GM18499 (cell line): ENCODE results near the gene CLEC2D.
A peak's percentile ranks its signal among the peaks of the same experiment; 100 is the strongest.
"Not testable (repeated sequence)": the region's sequence is repeated elsewhere in the genome, so short reads cannot be mapped to it uniquely, and the experiment has no call there.

Experiments used
- ATAC-seq: cut with Tn5 transposase; IDR thresholded peaks from one replicate; pipeline ENCODE4 v1.9.1; 2021; ENCODE audit warnings: moderate number of reproducible peaks; ENCODE audit not compliant: insufficient read depth, unreplicated experiment

The CLEC2D gene, protein sequence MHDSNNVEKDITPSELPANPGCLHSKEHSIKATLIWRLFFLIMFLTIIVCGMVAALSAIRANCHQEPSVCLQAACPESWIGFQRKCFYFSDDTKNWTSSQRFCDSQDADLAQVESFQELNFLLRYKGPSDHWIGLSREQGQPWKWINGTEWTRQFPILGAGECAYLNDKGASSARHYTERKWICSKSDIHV

DNA sequence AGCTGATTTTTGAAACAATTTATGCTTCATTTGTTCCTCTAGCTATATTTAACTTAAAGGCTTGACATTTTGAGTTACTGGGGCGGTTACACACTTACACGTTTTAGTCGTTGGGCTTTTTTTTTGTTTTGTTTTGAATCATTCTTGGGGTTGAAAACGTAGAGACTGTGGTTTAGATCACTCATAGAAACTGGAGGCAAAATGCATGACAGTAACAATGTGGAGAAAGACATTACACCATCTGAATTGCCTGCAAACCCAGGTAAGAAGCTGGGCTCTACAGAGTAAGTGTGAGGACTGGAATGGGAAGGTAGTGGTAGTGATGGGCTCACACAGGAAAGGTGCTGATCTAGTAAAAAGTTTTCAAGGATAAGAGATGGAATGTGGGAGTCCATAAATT lies at the start of gene CLEC2D:
Gene CLEC2D, plus strand, starts transcription at position 180 of the 400 bp plus-strand sequence. Its CDS starts 22 bp downstream, at position 202.
- ATAC-seq, result peak; percentile 67

DNA sequence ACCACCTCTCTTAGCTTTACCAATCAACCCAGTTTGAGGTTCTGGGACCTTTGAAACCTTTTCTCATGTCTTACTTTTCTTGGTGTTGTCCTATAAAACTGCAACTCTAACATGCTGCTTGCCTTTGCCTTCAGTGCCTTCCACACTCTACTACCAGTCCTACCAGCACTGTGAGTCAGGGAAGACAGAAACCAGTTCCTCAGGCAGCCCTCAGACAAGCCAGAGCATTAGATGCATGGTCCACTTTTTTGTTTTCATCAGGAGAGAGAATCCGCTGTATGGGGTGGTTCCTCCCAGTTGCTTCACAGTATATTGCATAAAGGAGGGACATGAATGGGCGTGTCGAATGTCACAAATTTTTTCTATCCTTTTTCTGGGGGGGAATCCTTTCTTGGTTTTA lies 44.5 kb upstream of the CLEC2D start:
- ATAC-seq, result no peak

DNA sequence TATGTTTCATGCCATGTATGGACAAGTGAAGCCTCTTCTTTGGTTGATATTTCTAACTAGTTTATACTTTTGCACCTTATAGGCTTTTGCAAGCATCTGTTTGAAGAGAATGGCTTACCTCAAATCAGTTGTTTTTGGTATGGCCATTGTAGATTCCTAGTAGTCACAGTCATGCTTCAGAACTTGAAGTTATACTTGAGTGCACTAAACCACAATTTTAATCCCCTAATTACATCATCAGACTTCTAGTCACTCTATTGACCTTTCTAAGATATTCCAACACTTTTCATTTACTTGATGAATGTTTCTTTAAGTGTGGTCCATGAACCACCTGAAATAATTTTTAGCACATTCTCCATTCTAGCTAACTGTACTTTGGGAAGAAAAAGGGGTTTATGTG lies 43.2 kb upstream of the CLEC2D start:
- no peak for ATAC-seq

DNA sequence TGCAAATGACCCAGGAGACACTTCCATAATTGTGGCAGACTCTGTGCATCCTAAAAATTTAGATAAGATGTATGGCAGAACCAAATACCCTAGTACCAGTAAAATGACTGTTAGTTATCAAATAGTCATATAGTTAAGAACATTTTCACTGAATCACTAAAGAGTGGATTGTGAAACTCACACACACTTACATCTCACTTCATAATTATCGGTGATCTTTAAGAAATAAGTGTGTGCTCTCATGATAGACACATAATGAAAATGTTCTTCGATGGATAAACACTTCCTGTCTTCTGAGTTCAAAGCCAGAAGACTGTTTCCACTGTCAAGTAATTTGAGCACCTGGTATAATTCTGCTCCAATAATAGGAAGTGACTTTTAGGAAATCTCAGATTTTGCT lies 42.7 kb upstream of the CLEC2D start:
- no peak for ATAC-seq

DNA sequence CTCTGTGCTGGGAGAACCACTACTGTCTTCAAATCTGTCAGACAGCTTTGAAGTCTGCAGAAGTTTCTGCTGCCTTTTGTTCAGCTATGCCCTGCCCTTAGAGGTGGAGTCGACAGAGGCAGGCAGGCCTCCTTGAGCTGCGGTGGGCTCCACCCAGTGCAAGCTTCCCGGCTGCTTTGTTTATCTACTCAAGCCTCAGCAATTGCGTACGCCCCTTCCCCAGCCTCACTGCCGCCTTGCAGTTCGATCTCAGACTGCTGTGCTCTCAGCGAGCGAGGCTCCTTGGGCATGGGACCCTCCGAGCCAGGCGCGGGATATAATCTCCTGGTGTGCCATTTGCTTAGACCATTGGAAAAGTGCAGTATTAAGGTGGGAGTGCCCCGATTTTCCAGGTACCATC lies 36.7 kb upstream of the CLEC2D start:
- no peak for ATAC-seq

DNA sequence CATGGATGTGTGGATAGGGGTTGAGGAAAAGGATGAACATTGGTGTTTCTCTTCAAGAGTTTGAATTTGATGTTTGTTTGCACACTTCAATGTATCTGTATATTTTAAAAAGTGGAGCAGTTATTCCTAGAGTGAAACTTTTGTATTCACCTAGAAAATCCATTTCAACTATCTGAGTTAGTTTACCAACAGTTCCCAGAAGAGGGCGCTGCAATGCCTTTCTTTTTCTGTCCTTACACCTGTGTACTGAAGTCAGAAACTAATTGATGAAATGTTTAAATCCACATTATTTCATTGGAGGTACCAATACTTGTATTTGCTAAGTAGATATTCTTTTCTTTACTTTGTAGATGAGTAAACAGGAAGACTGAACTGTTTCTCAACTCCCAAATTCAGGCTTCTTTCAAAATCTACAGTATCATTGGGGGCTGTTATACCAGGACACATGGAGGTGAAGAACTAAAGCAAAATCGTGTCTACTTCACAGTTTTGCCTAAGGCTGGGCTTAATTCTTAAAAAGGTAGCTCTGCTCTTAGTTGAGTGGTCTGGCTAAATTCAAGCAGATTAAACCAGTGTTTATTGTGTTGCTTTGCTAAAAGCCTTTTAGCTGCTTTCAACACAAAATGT lies 35.2 kb upstream of the CLEC2D start:
- no peak for ATAC-seq

DNA sequence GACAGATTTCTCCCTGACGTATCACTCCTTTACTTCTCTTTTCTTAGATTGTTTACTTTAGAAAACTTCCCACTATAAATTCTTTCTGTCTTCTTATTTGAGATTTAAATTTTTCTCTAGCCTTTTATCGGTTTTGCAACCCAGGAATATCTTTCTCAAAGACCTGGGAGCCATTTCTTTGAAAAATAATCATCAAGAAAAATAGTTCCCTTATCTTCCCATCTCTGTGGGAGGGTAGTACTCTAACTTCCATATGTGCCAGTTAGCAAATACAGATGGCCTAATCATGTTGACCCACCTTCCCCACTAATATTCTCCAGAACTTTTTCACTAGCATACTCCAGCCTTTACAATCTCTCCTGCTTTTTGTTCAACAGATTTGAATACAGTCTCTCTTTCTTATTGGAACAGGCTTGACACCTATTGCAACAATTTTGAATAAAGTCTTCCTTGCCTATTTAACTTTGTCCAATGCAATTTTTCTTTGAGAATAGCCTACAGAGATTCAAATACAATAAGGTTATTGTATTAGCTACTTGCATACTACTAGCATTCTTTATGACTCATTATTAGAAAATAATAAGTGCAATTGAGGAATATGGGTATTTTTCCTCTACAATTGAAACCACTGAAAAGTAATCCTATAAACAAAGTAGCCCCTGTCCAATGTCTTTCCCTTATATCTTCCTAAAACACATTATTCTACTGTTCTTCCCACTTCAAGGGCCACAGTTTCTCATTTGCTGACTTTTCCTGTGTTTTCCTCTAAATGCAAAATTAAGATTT lies 34.4 kb upstream of the CLEC2D start:
- no peak for ATAC-seq

DNA sequence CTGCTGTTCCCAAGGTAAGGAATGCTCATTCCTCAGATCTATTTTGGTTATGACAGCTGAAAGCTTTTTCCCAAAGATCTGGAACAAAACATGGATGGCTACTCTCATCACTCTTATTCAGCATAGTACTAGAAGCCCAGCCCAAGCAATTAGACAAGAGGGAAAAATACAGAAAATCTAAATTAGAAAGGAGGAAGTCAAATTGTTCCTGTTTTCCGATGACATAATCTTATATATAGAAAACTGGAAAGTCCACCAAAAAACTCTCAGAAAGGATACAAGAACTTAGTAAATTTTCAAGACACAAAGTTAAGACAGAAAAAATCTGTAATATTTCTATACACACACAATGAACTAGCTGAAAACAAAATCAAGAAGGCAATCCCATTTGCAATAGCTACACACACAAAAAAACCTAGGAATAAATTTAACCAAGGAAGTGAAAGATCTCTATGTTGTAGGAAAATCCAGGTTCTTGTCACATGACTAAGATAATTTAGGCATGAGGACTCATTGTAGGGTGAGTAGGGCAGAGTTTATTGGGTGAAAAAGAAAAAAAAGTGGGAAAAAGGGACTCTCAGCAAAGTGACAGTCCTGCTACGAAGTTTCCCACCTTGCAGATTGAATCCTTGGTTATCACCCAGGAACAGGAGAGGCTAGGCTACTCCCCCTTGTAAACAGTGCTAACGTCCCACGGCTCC lies 33.2 kb upstream of the CLEC2D start:
- no peak for ATAC-seq

DNA sequence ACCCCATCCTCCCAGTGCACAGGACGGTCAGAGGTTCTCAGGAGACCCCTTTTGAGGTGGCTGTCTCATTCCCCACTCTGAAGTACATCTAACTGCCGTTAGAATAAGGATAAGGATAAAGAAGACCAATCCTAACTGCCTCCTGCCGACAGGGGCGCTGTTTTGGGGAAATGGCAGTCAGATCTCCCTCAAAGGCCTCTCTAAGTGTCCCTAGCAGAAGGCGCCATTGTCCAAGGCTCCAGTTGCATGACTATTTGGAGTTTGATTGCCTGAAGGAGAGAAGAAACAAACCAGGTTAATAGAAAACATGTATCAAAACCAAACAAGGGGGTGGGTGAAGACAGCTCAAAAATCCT lies 32.7 kb upstream of the CLEC2D start:
- no peak for ATAC-seq

DNA sequence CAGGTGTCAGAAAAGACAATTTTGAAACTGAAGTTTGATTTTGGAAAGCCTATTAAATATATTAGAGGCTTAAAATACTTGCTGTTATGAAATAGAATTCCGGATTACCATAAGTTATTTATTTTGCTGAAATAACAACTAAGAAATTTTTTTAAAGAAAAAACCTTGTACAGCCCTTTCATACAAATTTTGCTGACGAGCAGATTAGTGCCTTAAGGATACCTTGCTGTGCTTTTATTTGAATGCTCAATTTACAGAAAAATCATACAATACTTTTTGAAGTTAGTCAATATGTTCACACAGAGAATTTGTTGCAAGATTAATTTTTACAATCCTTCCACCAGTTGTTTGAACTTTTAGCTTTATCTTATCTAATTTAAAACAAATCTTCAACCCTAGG lies 29.5 kb upstream of the CLEC2D start:
- no peak for ATAC-seq

DNA sequence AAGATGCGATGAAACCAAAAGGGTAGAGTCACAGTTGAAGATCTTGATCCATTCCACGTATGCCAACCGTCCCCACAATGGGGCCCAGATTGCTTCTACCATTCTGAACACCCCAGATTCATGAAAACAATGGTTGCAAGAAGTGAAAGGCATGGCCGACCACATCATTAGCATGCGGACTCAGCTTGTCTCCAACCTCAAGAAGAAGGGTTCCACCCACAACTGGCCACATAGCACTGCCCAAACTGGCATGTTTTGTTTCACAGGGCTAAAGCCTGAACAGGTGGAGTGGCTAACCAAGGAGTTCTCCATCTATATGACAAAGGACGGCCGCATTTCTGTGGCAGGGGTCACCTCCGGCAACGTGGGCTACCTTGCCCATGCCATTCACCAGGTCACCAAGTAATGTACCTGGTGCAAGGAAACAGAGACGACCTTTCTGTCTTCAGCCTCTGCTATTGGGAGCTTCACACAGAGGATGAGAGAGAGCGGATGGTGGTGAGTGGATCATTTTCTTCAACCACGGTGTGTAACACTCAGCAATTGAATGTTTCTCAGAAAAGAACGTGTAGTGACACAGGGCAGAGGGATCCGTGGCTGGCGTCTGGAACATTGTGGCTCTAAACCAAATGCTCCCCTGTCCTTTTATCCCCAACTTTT lies 26.8 kb upstream of the CLEC2D start:
- no peak for ATAC-seq

DNA sequence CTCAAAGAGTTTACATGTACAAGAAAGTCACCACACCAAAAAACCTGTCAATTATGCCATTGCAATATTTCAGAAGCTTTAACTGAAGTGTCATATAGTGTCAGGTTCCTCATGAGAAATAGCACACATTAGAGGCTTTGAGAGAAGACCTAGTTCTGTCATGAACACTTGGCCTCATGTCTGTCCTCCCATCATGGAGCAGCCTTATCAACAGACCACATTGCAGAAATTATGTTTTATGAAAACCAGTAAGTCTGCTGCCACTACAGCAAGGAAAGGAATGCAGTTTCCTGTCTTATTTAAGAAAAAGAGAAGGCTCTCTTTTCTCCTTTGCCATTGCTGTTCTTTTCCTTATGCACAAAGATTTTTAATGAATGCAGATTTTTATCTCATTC lies 26.2 kb upstream of the CLEC2D start:
- ATAC-seq, result no peak

DNA sequence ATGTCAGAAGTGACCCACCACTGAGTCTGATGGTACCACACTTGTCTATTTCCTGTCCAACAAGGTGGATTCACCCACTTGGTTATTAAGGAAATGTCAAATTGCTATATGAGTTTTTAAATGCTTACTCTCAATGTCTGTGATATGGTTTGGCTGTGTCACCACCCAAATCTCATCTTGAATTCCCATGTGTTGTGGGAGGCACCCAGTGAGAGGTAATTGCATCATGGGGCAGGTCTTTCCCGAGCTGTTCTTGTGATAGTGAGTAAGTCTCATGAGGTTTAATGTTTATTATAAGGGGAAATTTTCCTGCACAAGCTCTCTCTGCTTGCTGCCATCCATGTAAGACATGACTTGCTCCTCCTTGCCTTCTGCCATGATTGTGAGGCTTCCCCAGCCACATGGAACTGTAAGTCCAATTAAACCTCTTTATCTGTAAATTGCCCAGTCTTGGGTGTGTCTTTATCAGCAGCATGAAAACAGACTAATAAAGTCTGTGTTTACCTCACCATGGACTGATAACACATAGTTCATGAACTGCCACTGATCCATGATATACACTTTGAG lies 24.4 kb upstream of the CLEC2D start:
- ATAC-seq, result not testable (repeated sequence)

DNA sequence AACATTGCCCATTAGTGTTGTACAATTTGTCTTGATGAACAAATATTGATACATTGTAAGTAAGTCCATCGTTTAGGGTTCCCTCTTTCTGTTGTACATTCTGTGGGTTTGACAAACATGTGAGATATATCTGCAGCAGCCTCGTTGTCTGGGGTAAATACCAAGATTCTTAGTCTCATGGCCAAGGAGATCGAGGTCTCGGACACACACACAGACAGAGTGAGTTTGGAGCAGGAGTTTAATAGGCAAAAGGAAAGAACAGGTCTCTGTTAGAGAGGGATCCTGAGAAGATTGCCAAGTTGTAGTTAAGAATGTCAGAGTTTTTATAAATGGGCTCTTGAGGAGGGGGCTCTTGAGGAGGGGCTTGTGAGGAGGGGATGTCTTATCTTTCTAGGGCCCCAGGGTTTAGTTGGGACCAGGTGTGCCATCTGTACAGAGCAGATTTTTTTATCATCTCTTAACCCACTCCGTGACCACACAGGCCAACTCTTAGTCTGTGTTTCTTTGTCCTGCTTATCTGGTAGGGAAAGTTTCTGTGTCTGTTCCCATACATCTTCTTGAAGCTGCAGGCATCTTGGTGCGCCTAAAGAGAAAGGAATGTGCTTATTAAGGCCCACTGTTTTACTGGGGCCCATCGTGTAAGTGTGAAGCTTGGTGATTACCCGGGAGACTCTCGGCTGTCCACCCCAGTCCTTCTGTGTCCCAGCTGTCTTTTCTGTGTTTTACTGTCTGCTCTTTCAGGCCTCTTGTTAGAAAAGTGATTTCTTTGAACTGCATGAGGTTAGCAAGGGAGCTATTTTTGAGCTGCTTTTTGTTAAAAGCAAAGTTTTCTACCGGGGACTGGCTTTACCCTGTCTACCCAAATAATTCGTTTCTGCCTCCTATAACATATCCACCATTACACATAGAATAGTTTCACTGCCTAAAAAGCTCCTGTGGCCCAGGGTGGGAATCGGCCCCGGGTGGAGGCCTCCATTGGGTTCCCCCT lies 22.4 kb upstream of the CLEC2D start:
- ATAC-seq, result no peak

DNA sequence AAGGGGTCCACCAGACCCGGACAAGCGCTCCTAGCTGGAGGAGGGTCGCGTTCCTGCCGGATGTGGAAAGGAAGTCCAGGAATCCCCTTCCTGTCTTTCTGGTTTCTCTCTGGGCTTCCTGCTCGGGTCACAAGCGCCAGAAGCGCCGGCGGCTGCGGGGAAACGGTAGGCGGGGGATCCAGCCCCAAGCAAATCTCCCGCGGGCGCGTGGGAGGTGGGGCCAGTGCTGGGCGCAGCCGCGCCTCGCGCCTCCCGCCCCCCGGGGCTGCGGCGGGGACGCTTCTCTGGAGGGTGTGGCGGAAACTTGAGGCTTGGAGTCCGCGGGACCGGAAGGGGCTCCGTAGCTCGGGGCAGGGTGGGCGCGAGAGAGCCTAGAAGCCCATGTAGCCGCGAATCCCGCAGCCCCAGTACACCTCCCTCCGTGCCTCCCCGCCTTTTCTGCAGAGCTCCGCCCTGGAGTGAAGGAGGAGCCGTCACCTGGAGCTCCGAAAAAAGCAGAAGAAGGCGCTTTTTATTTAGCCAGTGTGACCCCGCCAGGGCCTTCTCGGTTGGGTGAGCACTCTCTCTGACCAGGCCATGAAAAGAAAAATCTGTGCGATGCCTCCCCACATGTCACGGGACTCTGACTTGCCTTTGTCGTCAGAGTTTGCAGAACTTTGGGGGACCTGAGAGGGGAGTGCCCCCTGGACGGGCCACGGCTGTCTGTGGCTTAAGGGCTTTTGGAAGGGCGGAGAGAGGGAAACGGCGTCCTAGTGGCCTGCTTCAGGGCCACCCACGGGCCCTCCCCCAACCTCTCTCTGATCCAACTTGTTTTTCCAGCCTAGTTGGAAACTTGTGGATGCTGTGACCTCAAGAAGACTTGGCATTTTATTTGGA lies 21.4 kb upstream of the CLEC2D start:
- peak; percentile 49 for ATAC-seq

DNA sequence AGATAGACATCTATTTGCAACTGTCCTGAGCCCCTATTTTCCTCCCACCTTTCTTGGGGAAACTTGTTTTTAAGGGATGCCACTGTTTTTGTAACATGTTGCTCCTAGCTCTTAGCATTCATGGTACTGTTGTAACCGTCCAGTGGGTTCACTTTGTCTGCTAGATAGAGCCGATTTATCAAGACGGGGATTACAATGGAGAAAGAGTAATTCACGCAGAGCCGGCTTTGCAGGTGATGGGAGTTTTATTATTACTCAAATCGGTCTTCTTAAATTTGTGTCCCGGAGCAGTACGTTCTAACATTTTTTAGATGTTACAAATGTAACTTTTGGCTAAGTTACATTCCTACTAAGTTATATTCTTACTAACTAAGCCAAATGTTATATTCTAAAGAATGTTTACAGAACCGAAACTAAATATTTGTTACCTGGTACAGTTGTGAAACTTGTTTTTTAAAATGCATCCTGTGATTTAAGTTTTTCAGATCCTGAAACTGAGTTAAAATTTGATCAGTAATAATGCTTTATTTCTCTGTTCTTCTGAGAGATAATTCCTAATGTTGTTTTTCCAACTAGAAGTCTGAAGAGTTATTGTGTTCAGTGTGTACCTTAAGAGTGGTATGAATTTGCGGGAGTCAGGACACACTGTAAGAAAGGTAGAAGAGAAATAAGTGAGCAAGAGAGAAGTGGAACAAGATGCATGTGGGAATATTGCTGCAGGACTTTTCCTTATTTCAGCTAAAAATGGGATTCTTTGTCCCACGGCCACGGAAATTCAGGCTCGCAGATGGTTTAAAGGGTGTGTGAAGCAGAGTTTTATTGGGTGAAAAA lies 20.6 kb upstream of the CLEC2D start:
- ATAC-seq, result no peak

DNA sequence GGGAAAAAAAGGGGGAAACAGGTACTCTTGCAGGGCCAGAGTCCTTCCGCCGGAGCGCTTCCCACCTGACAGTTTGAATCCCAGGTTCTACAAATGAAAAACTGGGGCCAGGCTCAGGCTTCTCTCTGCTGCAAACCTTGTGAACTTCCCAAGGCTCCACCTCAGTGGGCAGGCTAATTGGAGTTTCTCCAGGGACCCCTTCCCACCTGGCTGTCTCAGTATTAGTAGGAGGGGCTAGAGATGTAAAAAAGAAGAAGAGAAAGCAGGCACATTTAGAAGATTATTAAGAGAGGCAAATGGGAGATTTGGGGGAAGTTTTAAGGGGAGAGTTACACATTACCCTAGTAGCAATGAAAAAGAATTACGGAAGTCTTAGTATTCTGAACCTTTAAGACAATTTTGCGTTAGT lies 20.0 kb upstream of the CLEC2D start:
- no peak for ATAC-seq
